Activated naive CD8-positive, alpha-beta T cell treated with anti-CD3 and anti-CD28 coated beads, Interleukin-2, amount 50 U/mL, for 24 hours (primary cell): ENCODE results near the gene REG1B.

ENCODE experiments used
- ATAC-seq: fragments of 150-1000 bp; cut with Tn5 transposase; one replicate; pipeline ENCODE4 v1.10.0; 2021
- DNase-seq: peaks from one replicate; pipeline ENCODE4 v3.0.0; 2021
- H3K27ac Mint-ChIP-seq: one replicate; pipeline ENCODE4 v1.8.0; 2021; ENCODE audit warnings: mild to moderate bottlenecking, mixed read lengths
- H3K27me3 Mint-ChIP-seq: one replicate; pipeline ENCODE4 v1.8.0; 2021; ENCODE audit warnings: mixed read lengths
- H3K36me3 Mint-ChIP-seq: one replicate; pipeline ENCODE4 v1.8.0; 2021; ENCODE audit warnings: low read depth, mixed read lengths
- H3K4me1 Mint-ChIP-seq: one replicate; pipeline ENCODE4 v1.8.0; 2021; ENCODE audit warnings: mixed read lengths
- H3K4me3 Mint-ChIP-seq: one replicate; pipeline ENCODE4 v1.8.0; 2021; ENCODE audit warnings: mild to moderate bottlenecking, moderate library complexity, mixed read lengths
- H3K9me3 Mint-ChIP-seq: one replicate; pipeline ENCODE4 v1.8.0; 2021; ENCODE audit warnings: mixed read lengths

Gene REG1B

GRCh38 chr2:79087785-79088364 is at the start of gene REG1B:
Gene REG1B, minus strand, starts transcription at chr2:79087993. Its CDS starts 381 bp downstream, at chr2:79087612.
- Mint-ChIP-seq H3K9me3 (peaks cover 4% of the 10 kb centered on the region), H3K4me3 (no peak within 1 kb of the TSS), H3K36me3 (no peaks in the 10 kb centered on the region), H3K27me3 (no peaks in the 10 kb centered on the region), H3K4me1 (no peaks in the 10 kb centered on the region), H3K27ac (no peak within 1 kb of the TSS)
- no peak for DNase-seq
- no peak for ATAC-seq

DNA sequence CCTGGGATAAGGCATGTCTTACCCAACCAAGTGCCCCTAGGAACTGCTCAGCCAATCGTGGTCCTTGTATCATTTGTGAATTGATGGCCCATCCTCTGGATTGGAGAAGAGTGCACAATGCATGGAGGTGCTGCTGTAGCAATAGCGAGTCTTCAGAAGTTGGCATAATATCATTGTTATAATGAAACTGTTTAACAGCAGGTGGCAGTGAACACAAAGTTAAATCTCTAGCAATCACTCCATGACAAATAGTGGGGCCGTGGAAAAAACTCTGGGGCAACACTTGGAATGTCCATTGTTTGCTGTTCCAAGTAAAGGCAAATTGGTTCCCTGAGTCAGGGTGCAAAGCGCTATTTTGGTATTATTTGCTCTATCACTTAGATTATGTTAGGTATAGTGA is 43.9 kb upstream of the REG1B start:
- Mint-ChIP-seq H3K36me3 (no peaks in the 10 kb centered on the region), H3K27ac (no peak overlapping the region), H3K4me1 (no peaks in the 10 kb centered on the region), H3K4me3 (no peak overlapping the region), H3K27me3 (no peaks in the 10 kb centered on the region), H3K9me3 (no peaks in the 10 kb centered on the region)
- ATAC-seq, result no peak
- DNase-seq, result no peak

DNA sequence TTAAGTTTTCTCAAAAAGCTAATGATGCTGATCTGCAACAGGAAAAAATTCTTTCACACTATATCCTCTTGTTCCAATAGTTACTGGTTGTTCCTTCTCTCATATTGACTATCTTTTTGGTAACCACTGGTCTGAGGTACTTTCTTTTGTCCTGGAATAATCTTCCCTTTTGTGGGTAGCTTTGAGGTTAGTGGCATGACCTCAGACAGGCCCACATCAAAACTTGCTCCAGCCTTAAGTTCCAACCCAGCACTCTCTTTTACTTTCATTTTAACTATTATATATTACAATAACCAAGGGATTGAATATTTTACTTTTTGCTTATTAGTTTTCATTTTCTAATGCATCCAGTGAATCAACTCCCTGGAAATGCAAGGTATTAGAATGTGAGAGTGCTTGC is 42.0 kb upstream of the REG1B start:
- no peak for ATAC-seq
- Mint-ChIP-seq H3K36me3 (no peaks in the 10 kb centered on the region), H3K27me3 (no peaks in the 10 kb centered on the region), H3K27ac (no peak overlapping the region), H3K4me3 (no peak overlapping the region), H3K9me3 (no peaks in the 10 kb centered on the region), H3K4me1 (no peaks in the 10 kb centered on the region)
- DNase-seq, result no peak

- no peak overlapping the region for H3K27ac Mint-ChIP-seq
- ATAC-seq (no peak), DNase-seq (no peak)
- H3K4me3 Mint-ChIP-seq, result no peak overlapping the region
- H3K27me3 Mint-ChIP-seq, result no peaks in the 10 kb centered on the region
- no peaks in the 10 kb centered on the region for H3K9me3 Mint-ChIP-seq
- no peaks in the 10 kb centered on the region for H3K4me1 Mint-ChIP-seq
- no peaks in the 10 kb centered on the region for H3K36me3 Mint-ChIP-seq
Observed at GRCh38 chr2:79129260-79129659, 41.5 kb upstream of the REG1B start.

DNA sequence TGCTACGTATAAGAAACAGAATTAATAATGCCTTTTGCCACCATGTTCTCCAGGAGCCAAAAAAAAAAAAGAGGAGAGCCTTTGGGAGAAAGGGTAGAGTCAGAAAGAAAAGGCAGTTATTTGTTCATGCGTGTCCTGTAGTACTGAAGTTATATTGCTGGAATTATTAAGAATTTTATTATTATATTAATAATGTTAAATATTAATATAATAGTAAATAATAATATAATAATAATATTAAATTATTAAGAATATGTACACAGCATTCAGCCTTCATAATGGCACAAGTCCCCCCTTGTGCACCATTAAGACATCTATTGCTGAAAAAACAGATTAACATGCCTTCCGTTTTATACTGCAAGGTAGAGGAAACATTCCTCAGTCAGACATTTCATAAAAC is 40.6 kb upstream of the REG1B start:
- no peak overlapping the region for H3K4me3 Mint-ChIP-seq
- no peak overlapping the region for H3K27ac Mint-ChIP-seq
- no peaks in the 10 kb centered on the region for H3K4me1 Mint-ChIP-seq
- no peak for DNase-seq
- no peaks in the 10 kb centered on the region for H3K9me3 Mint-ChIP-seq
- H3K36me3 Mint-ChIP-seq, result no peaks in the 10 kb centered on the region
- no peaks in the 10 kb centered on the region for H3K27me3 Mint-ChIP-seq
- no peak for ATAC-seq

- no peak for DNase-seq
- no peaks in the 10 kb centered on the region for H3K36me3 Mint-ChIP-seq
- no peak for ATAC-seq
- no peak overlapping the region for H3K4me3 Mint-ChIP-seq
- no peaks in the 10 kb centered on the region for H3K4me1 Mint-ChIP-seq
- no peaks in the 10 kb centered on the region for H3K9me3 Mint-ChIP-seq
- H3K27ac Mint-ChIP-seq, result no peak overlapping the region
- H3K27me3 Mint-ChIP-seq, result no peaks in the 10 kb centered on the region
Observed at GRCh38 chr2:79125721-79125985, 37.9 kb upstream of the REG1B start.

- H3K36me3 Mint-ChIP-seq, result no peaks in the 10 kb centered on the region
Observed at GRCh38 chr2:79124907-79125720, 37.3 kb upstream of the REG1B start.

DNA sequence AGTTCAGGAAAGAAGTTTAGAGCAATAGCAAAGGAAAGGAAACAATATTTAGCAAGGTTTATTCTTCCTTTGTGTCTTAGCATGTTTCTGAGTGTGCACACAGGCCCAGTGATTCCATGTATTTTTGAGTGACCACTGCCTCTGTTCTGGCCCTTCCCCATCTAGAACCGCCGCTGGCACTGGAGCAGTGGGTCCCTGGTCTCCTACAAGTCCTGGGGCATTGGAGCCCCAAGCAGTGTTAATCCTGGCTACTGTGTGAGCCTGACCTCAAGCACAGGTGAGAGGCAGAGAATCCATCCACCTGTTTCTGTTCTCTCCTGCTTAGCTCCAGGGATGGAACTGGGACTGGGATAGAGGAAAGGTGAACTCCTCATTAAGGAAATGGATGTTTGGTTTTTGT is 34.9 kb upstream of the REG1B start:
- H3K27ac Mint-ChIP-seq, result no peak overlapping the region
- H3K4me1 Mint-ChIP-seq, result no peaks in the 10 kb centered on the region
- H3K9me3 Mint-ChIP-seq, result no peaks in the 10 kb centered on the region
- no peak for DNase-seq
- no peak for ATAC-seq
- H3K27me3 Mint-ChIP-seq, result no peaks in the 10 kb centered on the region
- no peak overlapping the region for H3K4me3 Mint-ChIP-seq
- no peaks in the 10 kb centered on the region for H3K36me3 Mint-ChIP-seq

More at GRCh38 chr2:79124907-79125720, 37.3 kb upstream of the REG1B start:
- Mint-ChIP-seq H3K9me3 (no peaks in the 10 kb centered on the region), H3K27me3 (no peaks in the 10 kb centered on the region), H3K4me1 (no peaks in the 10 kb centered on the region), H3K27ac (no peak overlapping the region), H3K4me3 (no peak overlapping the region)
- DNase-seq (no peak), ATAC-seq (no peak)

- Mint-ChIP-seq H3K9me3 (peaks cover 4% of the 10 kb centered on the region), H3K4me1 (no peaks in the 10 kb centered on the region), H3K4me3 (no peak within 1 kb of the TSS), H3K27me3 (no peaks in the 10 kb centered on the region), H3K27ac (no peak within 1 kb of the TSS), H3K36me3 (no peaks in the 10 kb centered on the region)
- ATAC-seq (no peak), DNase-seq (no peak)
Observed at GRCh38 chr2:79120194-79120713, 32.5 kb upstream of the REG1B start, which contains the start of gene REG1A. Gene REG1A, plus strand, starts transcription at chr2:79120488. Its CDS starts 374 bp downstream, at chr2:79120862.

- DNase-seq (no peak), ATAC-seq (no peak)
- no peak overlapping the region for H3K27ac Mint-ChIP-seq
- peaks cover 11% of the 10 kb centered on the region for H3K9me3 Mint-ChIP-seq
- H3K27me3 Mint-ChIP-seq, result no peaks in the 10 kb centered on the region
- H3K36me3 Mint-ChIP-seq, result no peaks in the 10 kb centered on the region
- H3K4me3 Mint-ChIP-seq, result no peak overlapping the region
- H3K4me1 Mint-ChIP-seq, result no peaks in the 10 kb centered on the region
Observed at GRCh38 chr2:79116997-79117928, 29.5 kb upstream of the REG1B start.

GRCh38 chr2:79114797-79115494 is 27.2 kb upstream of the REG1B start:
- ATAC-seq (no peak), DNase-seq (no peak)
- no peak overlapping the region for H3K4me3 Mint-ChIP-seq
- H3K27ac Mint-ChIP-seq, result no peak overlapping the region
- H3K36me3 Mint-ChIP-seq, result no peaks in the 10 kb centered on the region
- no peaks in the 10 kb centered on the region for H3K27me3 Mint-ChIP-seq
- H3K9me3 Mint-ChIP-seq, result peaks cover 11% of the 10 kb centered on the region
- no peaks in the 10 kb centered on the region for H3K4me1 Mint-ChIP-seq

DNA sequence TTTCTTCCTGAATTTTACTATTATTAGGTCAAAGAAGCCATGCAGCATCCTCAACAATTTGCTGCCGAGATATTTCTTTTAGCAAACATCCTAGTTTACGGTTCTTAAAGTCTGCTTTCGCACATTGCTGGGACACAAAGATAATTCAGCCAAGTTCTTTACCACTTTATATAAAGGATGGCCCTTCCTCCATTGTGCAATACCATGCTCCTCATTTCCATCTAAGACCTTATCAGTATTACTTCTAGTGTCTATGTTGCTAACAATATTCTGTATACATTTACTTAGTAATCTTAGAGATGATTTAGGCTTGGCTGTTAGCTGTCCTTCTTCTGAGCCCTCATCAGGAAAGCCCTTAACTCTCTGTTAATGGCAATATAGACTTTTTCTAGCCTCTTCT is 24.5 kb upstream of the REG1B start:
- DNase-seq (no peak), ATAC-seq (no peak)
- H3K4me1 Mint-ChIP-seq, result no peaks in the 10 kb centered on the region
- H3K9me3 Mint-ChIP-seq, result peaks cover 11% of the 10 kb centered on the region
- no peaks in the 10 kb centered on the region for H3K36me3 Mint-ChIP-seq
- no peak overlapping the region for H3K4me3 Mint-ChIP-seq
- H3K27ac Mint-ChIP-seq, result no peak overlapping the region
- no peaks in the 10 kb centered on the region for H3K27me3 Mint-ChIP-seq

GRCh38 chr2:79105259-79105658 is 17.5 kb upstream of the REG1B start:
- no peak overlapping the region for H3K4me3 Mint-ChIP-seq
- H3K36me3 Mint-ChIP-seq, result no peaks in the 10 kb centered on the region
- H3K4me1 Mint-ChIP-seq, result peaks cover 3% of the 10 kb centered on the region
- H3K9me3 Mint-ChIP-seq, result peaks cover 10% of the 10 kb centered on the region
- H3K27me3 Mint-ChIP-seq, result no peaks in the 10 kb centered on the region
- ATAC-seq (no peak), DNase-seq (no peak)
- H3K27ac Mint-ChIP-seq, result no peak overlapping the region

DNA sequence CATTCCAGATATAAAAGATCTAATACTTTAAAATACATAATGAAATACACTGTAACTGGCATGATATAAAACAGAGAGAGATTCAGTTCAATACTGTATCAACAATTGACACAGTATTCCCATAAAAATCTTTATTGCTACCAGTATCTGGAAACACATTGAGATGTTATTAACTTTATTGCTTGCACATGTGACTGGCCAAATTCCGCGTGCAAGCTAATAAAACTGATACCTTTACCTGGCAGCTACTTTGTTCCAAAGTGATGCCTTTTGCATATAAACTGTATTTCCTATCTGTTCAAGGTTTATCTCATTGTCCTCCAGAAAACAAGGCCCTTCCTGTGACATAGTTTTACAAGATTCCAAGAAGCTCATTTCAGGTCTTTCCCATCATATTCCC is 15.4 kb upstream of the REG1B start:
- no peak overlapping the region for H3K4me3 Mint-ChIP-seq
- no peaks in the 10 kb centered on the region for H3K36me3 Mint-ChIP-seq
- peaks cover 10% of the 10 kb centered on the region for H3K9me3 Mint-ChIP-seq
- no peak overlapping the region for H3K27ac Mint-ChIP-seq
- H3K4me1 Mint-ChIP-seq, result peaks cover 3% of the 10 kb centered on the region
- DNase-seq (no peak), ATAC-seq (no peak)
- no peaks in the 10 kb centered on the region for H3K27me3 Mint-ChIP-seq
